Lower leg skin (tissue), 3 donors: ENCODE results near the gene TARDBP.
"Not testable (repeated sequence)": the region's sequence is repeated elsewhere in the genome, so short reads cannot be mapped to it uniquely, and the experiment has no call there.

Experiments used
- CTCF ChIP-seq, 3 donors: fragments of 450-650 bp; IDR thresholded peaks; one replicate each; pipeline ENCODE4 v1.5.1; 2016; ENCODE audit warnings: antibody characterized with exemption in 3 of 3, mild to moderate bottlenecking in 3 of 3, moderate library complexity in 2 of 3
- POLR2A ChIP-seq, 2 donors: fragments of 450-650 bp; IDR thresholded peaks; one replicate each; pipeline ENCODE4 v1.6.1; 2016 to 2017; ENCODE audit warnings: antibody characterized with exemption in 2 of 2, mild to moderate bottlenecking in 1 of 2, moderate library complexity in 1 of 2

GRCh38 chr1:10992004-10992403 is 20.4 kb upstream of the TARDBP start:
- not testable (repeated sequence) for TF ChIP-seq CTCF, POLR2A (IDR thresholded peaks at IDR 0.05)
